AG04450 (cell line): ENCODE measurements around the gene LBR. TPM values are rescaled to one million over a fixed set of nuclear protein-coding genes. Genes with fewer than 3 reads are reported as not detected.

Experiments used
- CTCF ChIA-PET: fragments of 300-600, 350-600 bp; formaldehyde crosslinking; extraction: SDS; loops from one replicate; lab custom pipeline; 2022; ENCODE audit warnings: antibody characterized with exemption, inconsistent platforms; lab: Charles Lee
- POLR2A ChIA-PET: fragments of 350-600 bp; formaldehyde crosslinking; extraction: SDS; loops from one replicate; lab custom pipeline; 2021; ENCODE audit warnings: antibody characterized with exemption, inconsistent platforms; lab: Yijun Ruan, JAX
- DNase-seq: peaks from one replicate; pipeline ENCODE4 v3.0.0-alpha.2; 2011; ENCODE audit warnings: low read depth, low spot score
- H3K27ac ChIP-seq: one replicate; pipeline ENCODE4 v1.5.1; 2012; ENCODE audit warnings: low read depth, low read length, control low read depth
- H3K27me3 ChIP-seq: one replicate; pipeline ENCODE4 v1.6.0; 2012; ENCODE audit warnings: low read length; ENCODE audit not compliant: control insufficient read depth, insufficient read depth
- H3K4me3 ChIP-seq: 2 replicates; pipeline ENCODE4 v1.5.1; 2011; ENCODE audit warnings: mild to moderate bottlenecking, low read depth, low read length, control low read depth
- H3K9me3 ChIP-seq: 2 replicates; pipeline ENCODE4 v1.5.1; 2012; ENCODE audit warnings: low read length; ENCODE audit not compliant: control insufficient read depth, insufficient read depth
- CTCF ChIP-seq: IDR thresholded peaks from 2 replicates; pipeline ENCODE4 v1.5.1; 2011; ENCODE audit warnings: low read depth, low read length, control low read depth, inconsistent platforms
- polyA plus RNA-seq: library from polyadenylated mRNA; depleted of rRNA; stranded (reverse); fragments of >200 nt; gene quantifications from 2 replicates; pipeline ENCODE4 v1.2.3, GENCODE V29; 2011

Gene LBR
- polyA plus RNA-seq, 1 experiment: 44.5 TPM

GRCh38 chr1:225415967-225416745 lies 11.7 kb downstream of the LBR start:
- Histone ChIP-seq H3K9me3 (no peaks in the 10 kb centered on the region), H3K27me3 (no peaks in the 10 kb centered on the region), H3K27ac (no peak overlapping the region), H3K4me3 (no peak overlapping the region)
- no peak for TF ChIP-seq CTCF
- CTCF ChIA-PET: interaction anchor here (0.6 to 1.4 kb wide), 2 partner anchors 19 to 571 kb away, joined by 3 to 5 read pairs; no protein-coding TSS in a partner anchor
- POLR2A ChIA-PET: no interaction called here
- no peak for DNase-seq

- H3K4me3 ChIP-seq: no peak overlapping the region
- no peak for DNase-seq
- CTCF ChIA-PET: interaction anchor here (1.0 to 1.4 kb wide), 2 partner anchors 11 to 18 kb away, joined by 3 to 5 read pairs; no protein-coding TSS in a partner anchor
- no peaks in the 10 kb centered on the region for H3K9me3 ChIP-seq
- no peak for TF ChIP-seq CTCF
- H3K27me3 ChIP-seq: no peaks in the 10 kb centered on the region
- H3K27ac ChIP-seq: no peak overlapping the region
- POLR2A ChIA-PET: no interaction called here
Observed at GRCh38 chr1:225415307-225415706, 12.5 kb downstream of the LBR start.

GRCh38 chr1:225413708-225414375 lies 14.0 kb downstream of the LBR start:
- Histone ChIP-seq H3K9me3 (no peaks in the 10 kb centered on the region), H3K4me3 (no peak overlapping the region), H3K27me3 (no peaks in the 10 kb centered on the region), H3K27ac (no peak overlapping the region)
- no peak for TF ChIP-seq CTCF
- CTCF ChIA-PET: no interaction called here
- no peak for DNase-seq
- POLR2A ChIA-PET: no interaction called here

GRCh38 chr1:225412803-225413351 lies 15.0 kb downstream of the LBR start:
- ChIA-PET POLR2A (no interaction called here), CTCF (no interaction called here)
- H3K27ac ChIP-seq: no peak overlapping the region
- no peak for DNase-seq
- H3K9me3 ChIP-seq: no peaks in the 10 kb centered on the region
- no peak overlapping the region for H3K4me3 ChIP-seq
- TF ChIP-seq CTCF: no peak
- H3K27me3 ChIP-seq: no peaks in the 10 kb centered on the region

DNA sequence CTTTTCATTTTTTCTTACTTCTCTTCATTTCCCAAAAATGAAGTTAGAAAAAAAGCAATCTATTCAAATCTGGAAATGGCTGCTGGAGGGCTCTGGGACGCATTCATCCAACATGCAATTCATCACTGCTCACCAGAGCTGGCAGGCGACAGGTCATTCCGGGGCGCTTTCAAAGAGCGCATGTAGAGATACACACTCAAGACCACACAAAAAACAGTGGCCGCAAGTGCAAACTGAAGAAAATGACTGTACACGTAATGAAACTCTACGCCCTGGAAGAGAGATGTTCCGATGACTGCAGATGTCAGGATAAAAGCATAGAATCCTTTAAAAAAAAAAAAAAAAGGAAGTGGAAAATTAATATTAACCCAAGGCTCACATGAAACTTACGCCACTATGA lies 15.5 kb downstream of the LBR start:
- ChIA-PET POLR2A (no interaction called here), CTCF (no interaction called here)
- Histone ChIP-seq H3K9me3 (no peaks in the 10 kb centered on the region), H3K4me3 (no peak overlapping the region), H3K27ac (no peak overlapping the region), H3K27me3 (no peaks in the 10 kb centered on the region)
- DNase-seq: no peak
- TF ChIP-seq CTCF: no peak
